Urothelium cell line (cell line): ENCODE results near the gene PISD.
"Not testable (repeated sequence)": the region's sequence is repeated elsewhere in the genome, so short reads cannot be mapped to it uniquely, and the experiment has no call there.

Source experiments
- DNase-seq: peaks from one replicate; pipeline ENCODE4 v3.0.0; 2011; ENCODE audit warnings: low spot score, mixed read lengths
- FAIRE-seq: peaks from 2 replicates; lab custom pipeline; 2011; peaks lifted over from hg19 to GRCh38; lab: Jason Lieb, UNC

The PISD gene

GRCh38 chr22:31611061-31611760, 50.8 kb downstream of the PISD start:
- FAIRE-seq (no peak), DNase-seq (no peak)

- FAIRE-seq (no peak), DNase-seq (no peak)
These were observed 51.4 kb downstream of the PISD start for GRCh38 chr22:31610611-31611010.

- no peak for DNase-seq
- FAIRE-seq = no peak
These were observed 52.3 kb downstream of the PISD start for GRCh38 chr22:31609716-31610115.

GRCh38 chr22:31607696-31608095, 54.3 kb downstream of the PISD start:
- DNase-seq (no peak), FAIRE-seq (no peak)

GRCh38 chr22:31605851-31606585, 56.0 kb downstream of the PISD start:
- DNase-seq = no peak
- FAIRE-seq = no peak

GRCh38 chr22:31604746-31605705, 57.0 kb downstream of the PISD start:
- DNase-seq (no peak), FAIRE-seq (no peak)

- DNase-seq (no peak), FAIRE-seq (no peak)
These were observed 57.8 kb downstream of the PISD start for GRCh38 chr22:31604137-31604705.

GRCh38 chr22:31603574-31603973, 58.4 kb downstream of the PISD start:
- DNase-seq (no peak), FAIRE-seq (no peak)

GRCh38 chr22:31603081-31603525, 58.9 kb downstream of the PISD start:
- FAIRE-seq (peak; percentile 44), DNase-seq (no peak)

GRCh38 chr22:31602259-31602952, 59.6 kb downstream of the PISD start:
- FAIRE-seq (peak; percentile 77), DNase-seq (peak; percentile 78)

GRCh38 chr22:31595271-31595670, 66.7 kb downstream of the PISD start:
- DNase-seq = no peak
- no peak for FAIRE-seq

- not testable (repeated sequence) for FAIRE-seq
These were observed 71.9 kb downstream of the PISD start for GRCh38 chr22:31590161-31590560.

GRCh38 chr22:31588970-31589675, 72.9 kb downstream of the PISD start:
- FAIRE-seq (no peak), DNase-seq (no peak)

More at GRCh38 chr22:31590161-31590560, 71.9 kb downstream of the PISD start:
- DNase-seq = not testable (repeated sequence)

- FAIRE-seq = no peak
- DNase-seq = no peak
These were observed 75.7 kb downstream of the PISD start for GRCh38 chr22:31586137-31586920.

- FAIRE-seq (no peak), DNase-seq (no peak)
These were observed 76.7 kb downstream of the PISD start for GRCh38 chr22:31585161-31585859.

- FAIRE-seq (no peak), DNase-seq (no peak)
These were observed 77.2 kb downstream of the PISD start for GRCh38 chr22:31584804-31585160.

- no peak for FAIRE-seq
- DNase-seq = no peak
These were observed 78.0 kb downstream of the PISD start for GRCh38 chr22:31583861-31584485.

- FAIRE-seq = no peak
- DNase-seq = no peak
These were observed 82.2 kb downstream of the PISD start for GRCh38 chr22:31579835-31580242.
